Measurements from ENCODE around the gene PRKCZ.

- TF ChIP-seq CTCF (IDR thresholded peaks at IDR 0.05) (no peak), POLR2AphosphoS5 (IDR thresholded peaks at IDR 0.05) (no peak), POLR2A (IDR thresholded peaks at IDR 0.05; ENCODE audit: low read depth) (no peak), EP300 (IDR thresholded peaks at IDR 0.05) (no peak)
Observed at GRCh38 chr1:2159124-2159523, 108.9 kb downstream of the PRKCZ start.

All from esophagus muscularis mucosa (tissue), 4 donors.